Measurements from ENCODE around the gene STON1.
"Not testable (repeated sequence)": the region's sequence is repeated elsewhere in the genome, so short reads cannot be mapped to it uniquely, and the experiment has no call there.

DNA sequence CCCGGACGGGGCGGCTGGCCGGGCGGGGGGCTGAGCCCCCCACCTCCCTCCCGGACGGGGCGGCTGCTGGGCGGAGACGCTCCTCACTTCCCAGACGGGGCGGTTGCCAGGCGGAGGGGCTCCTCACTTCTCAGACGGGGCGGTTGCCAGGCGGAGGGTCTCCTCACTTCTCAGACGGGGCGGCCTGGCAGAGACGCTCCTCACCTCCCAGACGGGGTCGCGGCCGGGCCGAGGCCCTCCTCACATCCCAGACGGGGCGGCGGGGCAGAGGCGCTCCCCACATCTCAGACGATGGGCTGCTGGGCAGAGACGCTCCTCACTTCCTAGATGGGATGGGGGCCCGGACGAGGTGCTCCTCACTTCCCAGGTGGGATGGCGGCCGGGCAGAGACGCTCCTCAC lies 84.6 kb downstream of the STON1 start:
- TF ChIP-seq, protein P1, sequence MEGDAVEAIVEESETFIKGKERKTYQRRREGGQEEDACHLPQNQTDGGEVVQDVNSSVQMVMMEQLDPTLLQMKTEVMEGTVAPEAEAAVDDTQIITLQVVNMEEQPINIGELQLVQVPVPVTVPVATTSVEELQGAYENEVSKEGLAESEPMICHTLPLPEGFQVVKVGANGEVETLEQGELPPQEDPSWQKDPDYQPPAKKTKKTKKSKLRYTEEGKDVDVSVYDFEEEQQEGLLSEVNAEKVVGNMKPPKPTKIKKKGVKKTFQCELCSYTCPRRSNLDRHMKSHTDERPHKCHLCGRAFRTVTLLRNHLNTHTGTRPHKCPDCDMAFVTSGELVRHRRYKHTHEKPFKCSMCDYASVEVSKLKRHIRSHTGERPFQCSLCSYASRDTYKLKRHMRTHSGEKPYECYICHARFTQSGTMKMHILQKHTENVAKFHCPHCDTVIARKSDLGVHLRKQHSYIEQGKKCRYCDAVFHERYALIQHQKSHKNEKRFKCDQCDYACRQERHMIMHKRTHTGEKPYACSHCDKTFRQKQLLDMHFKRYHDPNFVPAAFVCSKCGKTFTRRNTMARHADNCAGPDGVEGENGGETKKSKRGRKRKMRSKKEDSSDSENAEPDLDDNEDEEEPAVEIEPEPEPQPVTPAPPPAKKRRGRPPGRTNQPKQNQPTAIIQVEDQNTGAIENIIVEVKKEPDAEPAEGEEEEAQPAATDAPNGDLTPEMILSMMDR (IDR thresholded peaks at IDR 0.05) = not testable (repeated sequence)
- TF ChIP-seq EZH2 (IDR thresholded peaks at IDR 0.05) = not testable (repeated sequence)
